Activated CD8-positive, alpha-beta T cell treated with anti-CD3 and anti-CD28 coated beads for 36 hours (primary cell): ENCODE measurements around the gene PTPRK. TPM values are rescaled to one million over a fixed set of nuclear protein-coding genes. Genes with fewer than 3 reads are reported as not detected.

ENCODE experiments used
- ATAC-seq: fragments of 200-7000 bp; cut with Tn5 transposase; one replicate; pipeline ENCODE4 v1.10.0; 2021; ENCODE audit warnings: mild to moderate bottlenecking, moderate library complexity
- CTCF ChIA-PET: fragments of 350-600 bp; sonication (Branson Sonifier 250); formaldehyde crosslinking; loops from one replicate; lab custom pipeline; 2021; ENCODE audit warnings: antibody characterized with exemption; lab: Charles Lee
- POLR2A ChIA-PET: fragments of 350-600 bp; sonication (Branson Sonifier 250); formaldehyde crosslinking; loops from one replicate; lab custom pipeline; 2021; ENCODE audit warnings: antibody characterized with exemption; lab: Charles Lee
- DNase-seq: peaks from one replicate; pipeline ENCODE4 v3.0.0-alpha.2; 2020
- H3K27ac Mint-ChIP-seq: one replicate; pipeline ENCODE4 v1.8.0; 2021; ENCODE audit warnings: mild to moderate bottlenecking, mixed read lengths
- H3K27me3 Mint-ChIP-seq: one replicate; pipeline ENCODE4 v1.8.0; 2021; ENCODE audit warnings: mixed read lengths
- H3K36me3 Mint-ChIP-seq: one replicate; pipeline ENCODE4 v1.8.0; 2021; ENCODE audit warnings: low read depth, mixed read lengths
- H3K4me1 Mint-ChIP-seq: one replicate; pipeline ENCODE4 v1.8.0; 2021; ENCODE audit warnings: low read depth, mixed read lengths
- H3K4me3 Mint-ChIP-seq: one replicate; pipeline ENCODE4 v1.8.0; 2021; ENCODE audit warnings: mild to moderate bottlenecking, moderate library complexity, mixed read lengths
- H3K9me3 Mint-ChIP-seq: one replicate; pipeline ENCODE4 v1.8.0; 2021; ENCODE audit warnings: mixed read lengths
- intact Hi-C: fragments of 100-400 bp; cut with micrococcal nuclease; formaldehyde crosslinking; loops from one replicate; pipeline ENCODE4 v1.10.0; 2022
- total RNA-seq, 2 experiments: library from RNA; stranded (reverse); gene quantifications; one replicate each; pipeline ENCODE4 v1.2.3, GENCODE V29; 2021
- TF ChIP-seq, protein P1 (sequence below): fragments of 200-600 bp; IDR thresholded peaks from one replicate; pipeline ENCODE4 v1.8.0; 2022; ENCODE audit warnings: antibody characterized with exemption, mild to moderate bottlenecking

The PTPRK gene
- total RNA-seq, 2 experiments from 2014 or later, result 7.7 to 8.9 TPM

GRCh38 chr6:127952831-127953230, 567.6 kb downstream of the PTPRK start:
- Mint-ChIP-seq H3K4me3 (no peak overlapping the region), H3K9me3 (peaks cover 9% of the 10 kb centered on the region), H3K36me3 (peaks cover 12% of the 10 kb centered on the region), H3K27ac (peak overlapping the region; percentile 71), H3K27me3 (no peaks in the 10 kb centered on the region), H3K4me1 (peaks cover 60% of the 10 kb centered on the region)
- intact Hi-C loops, result no loop called here
- TF ChIP-seq, protein P1, sequence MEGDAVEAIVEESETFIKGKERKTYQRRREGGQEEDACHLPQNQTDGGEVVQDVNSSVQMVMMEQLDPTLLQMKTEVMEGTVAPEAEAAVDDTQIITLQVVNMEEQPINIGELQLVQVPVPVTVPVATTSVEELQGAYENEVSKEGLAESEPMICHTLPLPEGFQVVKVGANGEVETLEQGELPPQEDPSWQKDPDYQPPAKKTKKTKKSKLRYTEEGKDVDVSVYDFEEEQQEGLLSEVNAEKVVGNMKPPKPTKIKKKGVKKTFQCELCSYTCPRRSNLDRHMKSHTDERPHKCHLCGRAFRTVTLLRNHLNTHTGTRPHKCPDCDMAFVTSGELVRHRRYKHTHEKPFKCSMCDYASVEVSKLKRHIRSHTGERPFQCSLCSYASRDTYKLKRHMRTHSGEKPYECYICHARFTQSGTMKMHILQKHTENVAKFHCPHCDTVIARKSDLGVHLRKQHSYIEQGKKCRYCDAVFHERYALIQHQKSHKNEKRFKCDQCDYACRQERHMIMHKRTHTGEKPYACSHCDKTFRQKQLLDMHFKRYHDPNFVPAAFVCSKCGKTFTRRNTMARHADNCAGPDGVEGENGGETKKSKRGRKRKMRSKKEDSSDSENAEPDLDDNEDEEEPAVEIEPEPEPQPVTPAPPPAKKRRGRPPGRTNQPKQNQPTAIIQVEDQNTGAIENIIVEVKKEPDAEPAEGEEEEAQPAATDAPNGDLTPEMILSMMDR, result no peak
- DNase-seq, result no peak
- no peak for ATAC-seq
- CTCF ChIA-PET, result interaction anchor here (0.8 to 2.7 kb wide), 4 partner anchors 8 to 212 kb away, joined by 3 to 14 read pairs (median 4); no protein-coding TSS in a partner anchor
- POLR2A ChIA-PET, result interaction anchor here (0.7 to 1.8 kb wide), 3 partner anchors 15 to 19 kb away, joined by 3 to 5 read pairs (median 3); no protein-coding TSS in a partner anchor

DNA sequence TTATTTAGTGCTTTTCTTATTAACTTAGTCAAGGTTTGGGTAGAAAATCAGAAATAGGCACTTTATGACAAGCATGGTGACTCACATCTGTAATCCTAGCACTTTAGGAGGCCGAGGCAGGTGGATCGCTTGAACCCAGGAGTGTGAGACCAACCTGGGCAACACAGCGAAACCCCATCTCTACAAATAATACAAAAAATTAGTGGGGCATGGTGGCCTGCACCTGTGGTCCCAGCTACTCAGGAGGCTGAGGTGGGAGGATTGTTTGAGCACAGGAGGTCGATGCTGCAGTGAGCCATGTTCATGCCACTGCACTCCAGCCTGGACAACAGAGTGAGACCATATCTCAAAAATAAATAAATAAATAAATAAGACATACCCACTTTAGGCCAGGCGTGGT, 568.2 kb downstream of the PTPRK start:
- Mint-ChIP-seq H3K4me3 (peak overlapping the region; percentile 49), H3K27me3 (no peaks in the 10 kb centered on the region), H3K36me3 (peaks cover 16% of the 10 kb centered on the region), H3K27ac (peak overlapping the region; percentile 94), H3K9me3 (peaks cover 13% of the 10 kb centered on the region), H3K4me1 (peaks cover 64% of the 10 kb centered on the region)
- intact Hi-C loops, result no loop called here
- DNase-seq (no peak), ATAC-seq (no peak)
- ChIA-PET POLR2A (interaction anchor here (0.7 to 1.8 kb wide), 4 partner anchors 11 to 20 kb away, joined by 3 to 5 read pairs (median 4); no protein-coding TSS in a partner anchor), CTCF (interaction anchor here (0.7 to 2.7 kb wide), 6 partner anchors 9 to 97 kb away, joined by 3 to 14 read pairs (median 4); no protein-coding TSS in a partner anchor)
- TF ChIP-seq, protein P1, result no peak

- H3K36me3 Mint-ChIP-seq, result peaks cover 21% of the 10 kb centered on the region
- H3K27me3 Mint-ChIP-seq, result no peaks in the 10 kb centered on the region
- ChIA-PET CTCF (interaction anchor here (0.7 to 2.7 kb wide), 7 partner anchors 8 to 96 kb away, joined by 3 to 14 read pairs (median 4); no protein-coding TSS in a partner anchor), POLR2A (interaction anchor here (1.0 to 1.8 kb wide), 4 partner anchors 9 to 130 kb away, joined by 3 to 5 read pairs (median 4); no protein-coding TSS in a partner anchor)
- peak overlapping the region; percentile 49 for H3K4me3 Mint-ChIP-seq
- TF ChIP-seq, protein P1, result no peak
- H3K9me3 Mint-ChIP-seq, result peaks cover 20% of the 10 kb centered on the region
- ATAC-seq (peak; percentile 53), DNase-seq (no peak)
- peaks cover 68% of the 10 kb centered on the region for H3K4me1 Mint-ChIP-seq
- peak overlapping the region; percentile 94 for H3K27ac Mint-ChIP-seq
- intact Hi-C loops, result no loop called here
Measured at GRCh38 chr6:127951172-127951917, 569.1 kb downstream of the PTPRK start.

DNA sequence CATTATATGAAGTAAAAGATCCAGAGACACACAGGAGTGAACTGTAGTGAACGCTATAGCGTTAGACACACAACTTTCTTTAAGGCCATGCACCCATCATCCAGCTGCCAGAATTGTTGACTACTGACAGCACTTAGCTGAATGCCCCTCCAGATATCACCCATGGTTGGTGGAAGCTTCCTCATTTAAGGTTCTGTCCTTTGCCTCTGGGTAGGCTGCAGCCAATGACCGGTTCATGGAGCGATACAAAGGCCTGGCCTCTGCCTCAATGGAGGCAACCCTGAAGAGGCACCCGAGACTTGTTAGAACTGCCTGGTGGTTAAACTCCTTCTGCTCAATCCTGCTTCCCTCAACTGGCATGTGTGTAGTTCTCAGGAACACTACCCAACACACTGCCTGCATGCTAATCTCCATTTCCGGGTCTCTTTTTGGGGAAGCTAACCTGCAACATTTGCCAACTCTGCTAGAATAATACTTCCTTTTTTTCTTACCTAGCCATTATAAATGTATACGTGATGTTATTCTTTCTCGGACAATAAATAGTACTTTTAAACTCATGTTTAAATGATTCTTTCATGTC, 569.7 kb downstream of the PTPRK start:
- ATAC-seq (peak; percentile 26), DNase-seq (no peak)
- Mint-ChIP-seq H3K9me3 (peaks cover 23% of the 10 kb centered on the region), H3K4me1 (peaks cover 72% of the 10 kb centered on the region), H3K36me3 (peaks cover 27% of the 10 kb centered on the region), H3K27me3 (no peaks in the 10 kb centered on the region), H3K27ac (peak overlapping the region; percentile 94), H3K4me3 (peak overlapping the region; percentile 49)
- intact Hi-C loops, result no loop called here
- TF ChIP-seq, protein P1, result no peak
- CTCF ChIA-PET, result interaction anchor here (0.8 to 2.7 kb wide), 9 partner anchors 9 to 95 kb away, joined by 3 to 15 read pairs (median 3); no protein-coding TSS in a partner anchor
- POLR2A ChIA-PET, result interaction anchor here (0.9 to 1.5 kb wide), 5 partner anchors 8 to 130 kb away, joined by 3 to 4 read pairs (median 3); no protein-coding TSS in a partner anchor
